H1 (cell line): ENCODE results near the gene KRT7. TPM values are rescaled to one million over a fixed set of nuclear protein-coding genes. Genes with fewer than 3 reads are reported as not detected.

ENCODE experiments used
- CTCF ChIA-PET: fragments of 300-600 bp; sonication (Branson Sonifier 250); formaldehyde crosslinking; loops from one replicate; lab custom pipeline; 2021; ENCODE audit not compliant: partially characterized antibody; lab: Charles Lee
- POLR2A ChIA-PET: fragments of 300-600 bp; sonication (Branson Sonifier 250); formaldehyde crosslinking; loops from one replicate; lab custom pipeline; 2021; ENCODE audit warnings: inconsistent platforms; ENCODE audit not compliant: partially characterized antibody; lab: Charles Lee
- DNase-seq, 2 experiments: peaks; one replicate each; pipeline versions ENCODE4 v3.0.0 to v3.0.0-alpha.2; 2010 to 2022; ENCODE audit warnings: low spot score in 2 of 2, low read depth in 1 of 2, mixed read lengths in 1 of 2
- FAIRE-seq: peaks from 2 replicates; lab custom pipeline; 2011; peaks lifted over from hg19 to GRCh38; lab: Jason Lieb, UNC
- H2AFZ ChIP-seq: 2 replicates; pipeline ENCODE4 v1.8.1; 2012; ENCODE audit warnings: low read length, inconsistent platforms
- H2AK5ac ChIP-seq: 2 replicates; pipeline ENCODE4 v1.6.1; 2013; ENCODE audit warnings: low read depth, low read length
- H2BK120ac ChIP-seq: replicated peaks from 2 replicates; pipeline ENCODE3; 2013; ENCODE audit warnings: low read depth, low read length, inconsistent platforms
- H2BK12ac ChIP-seq: 2 replicates; pipeline ENCODE4 v1.6.1; 2013; ENCODE audit warnings: low read depth, low read length
- H2BK15ac ChIP-seq: 2 replicates; pipeline ENCODE4 v1.6.1; 2013; ENCODE audit warnings: low read length
- H2BK20ac ChIP-seq: 2 replicates; pipeline ENCODE4 v1.6.1; 2013; ENCODE audit warnings: low read length
- H2BK5ac ChIP-seq: 2 replicates; pipeline ENCODE4 v1.6.1; 2013; ENCODE audit warnings: low read depth, low read length
- H3K14ac ChIP-seq: 2 replicates; pipeline ENCODE4 v1.6.1; 2013; ENCODE audit warnings: inconsistent platforms; ENCODE audit not compliant: insufficient read length
- H3K18ac ChIP-seq: 2 replicates; pipeline ENCODE4 v1.6.1; 2013; ENCODE audit warnings: low read length; ENCODE audit errors: extremely low read depth
- H3K23ac ChIP-seq: 2 replicates; pipeline ENCODE4 v1.6.1; 2013; ENCODE audit warnings: inconsistent platforms; ENCODE audit not compliant: insufficient read length
- H3K23me2 ChIP-seq: 2 replicates; pipeline ENCODE4 v1.6.1; 2013; ENCODE audit warnings: low read depth, low read length
- H3K27ac ChIP-seq: 2 replicates; pipeline ENCODE4 v1.6.1; 2011; ENCODE audit warnings: low read depth, low read length, inconsistent platforms
- H3K27me3 ChIP-seq, 4 experiments: replicated peaks in 1 of 4; 1 replicate in 1 of 4; 2 replicates in 3 of 4; pipeline versions ENCODE4 v1.6.1 to v1.8.1; 2011 to 2013; ENCODE audit warnings: low read length in 3 of 4, mild to moderate bottlenecking in 3 of 4, inconsistent platforms in 2 of 4, mixed read lengths in 2 of 4, moderate library complexity in 1 of 4; ENCODE audit not compliant: control insufficient read depth in 3 of 4, insufficient read depth in 3 of 4; ENCODE audit errors: extremely low read depth in 1 of 4
- H3K36me3 ChIP-seq, 4 experiments: 2 replicates each; pipeline versions ENCODE4 v1.6.1 to v1.8.1; 2011 to 2013; ENCODE audit warnings: mild to moderate bottlenecking in 4 of 4, low read length in 3 of 4, moderate library complexity in 2 of 4, control low read depth in 1 of 4, inconsistent platforms in 1 of 4; ENCODE audit not compliant: insufficient read depth in 4 of 4, control insufficient read depth in 2 of 4
- H3K4ac ChIP-seq: replicated peaks from 2 replicates; pipeline ENCODE3; 2013; ENCODE audit warnings: low read length, low read depth, mixed read lengths, inconsistent platforms; ENCODE audit not compliant: insufficient read length
- H3K4me1 ChIP-seq, 4 experiments: replicated peaks in 1 of 4; 1 replicate in 1 of 4; 2 replicates in 3 of 4; pipeline versions ENCODE4 v1.6.1 to v1.8.1; 2011 to 2013; ENCODE audit warnings: low read length in 3 of 4, inconsistent platforms in 2 of 4, mixed read lengths in 1 of 4; ENCODE audit not compliant: insufficient read depth in 4 of 4, control insufficient read depth in 3 of 4
- H3K4me2 ChIP-seq, 2 experiments: 2 replicates each; pipeline versions ENCODE4 v1.6.1 to v1.8.1; 2011 to 2013; ENCODE audit warnings: low read depth in 2 of 2, low read length in 2 of 2, control low read depth in 1 of 2, inconsistent platforms in 1 of 2, mild to moderate bottlenecking in 1 of 2; ENCODE audit not compliant: insufficient read depth in 1 of 2
- H3K4me3 ChIP-seq, 4 experiments: fragments of 200-600, 300-600 bp in 1 of 4; sonication (generic), shearing (Covaris generic), sonication (Bioruptor Twin) in 1 of 4; 2 replicates each; pipeline versions ENCODE4 v1.5.1 to v1.8.1; 2011 to 2016; ENCODE audit warnings: low read length in 4 of 4, low read depth in 3 of 4, control low read depth in 2 of 4, inconsistent platforms in 2 of 4, mild to moderate bottlenecking in 2 of 4, mixed read lengths in 1 of 4, moderate library complexity in 1 of 4; ENCODE audit not compliant: insufficient read depth in 2 of 4; ENCODE audit errors: extremely low read depth in 1 of 4
- H3K56ac ChIP-seq: replicated peaks from 2 replicates; pipeline ENCODE3; 2013; ENCODE audit warnings: low read depth, mild to moderate bottlenecking, mixed read lengths, low read length, inconsistent platforms; ENCODE audit not compliant: insufficient read length
- H3K79me1 ChIP-seq: 2 replicates; pipeline ENCODE4 v1.6.1; 2013; ENCODE audit warnings: low read depth, low read length, control low read depth
- H3K79me2 ChIP-seq, 2 experiments: 2 replicates each; pipeline versions ENCODE4 v1.6.1 to v1.8.1; 2012 to 2013; ENCODE audit warnings: low read length in 2 of 2, mild to moderate bottlenecking in 2 of 2, inconsistent platforms in 1 of 2; ENCODE audit not compliant: insufficient read depth in 2 of 2, control insufficient read depth in 1 of 2
- H3K9ac ChIP-seq, 4 experiments: replicated peaks in 1 of 4; 1 replicate in 1 of 4; 2 replicates in 3 of 4; pipeline versions ENCODE4 v1.6.1 to v1.8.1; 2011 to 2013; ENCODE audit warnings: low read depth in 3 of 4, low read length in 3 of 4, control low read depth in 2 of 4, mild to moderate bottlenecking in 2 of 4, moderate library complexity in 2 of 4, inconsistent platforms in 1 of 4; ENCODE audit errors: extremely low read depth in 1 of 4
- H3K9me3 ChIP-seq, 2 experiments: 2 replicates each; pipeline versions ENCODE4 v1.6.1 to v1.8.1; 2012 to 2013; ENCODE audit warnings: mild to moderate bottlenecking in 2 of 2, moderate library complexity in 2 of 2, control low read depth in 1 of 2, inconsistent platforms in 1 of 2, low read depth in 1 of 2, low read length in 1 of 2, mixed read lengths in 1 of 2; ENCODE audit not compliant: insufficient read depth in 2 of 2
- H4K20me1 ChIP-seq, 2 experiments: replicated peaks in 1 of 2; 2 replicates each; pipeline versions ENCODE3 to v1.8.1; 2011 to 2013; ENCODE audit warnings: inconsistent platforms in 2 of 2, low read length in 2 of 2, mild to moderate bottlenecking in 1 of 2; ENCODE audit not compliant: insufficient read depth in 2 of 2, control insufficient read depth in 1 of 2
- H4K5ac ChIP-seq: 2 replicates; pipeline ENCODE4 v1.6.1; 2013; ENCODE audit warnings: low read length, low read depth, mixed read lengths, inconsistent platforms; ENCODE audit not compliant: insufficient read length
- H4K8ac ChIP-seq: 2 replicates; pipeline ENCODE4 v1.8.0; 2013; ENCODE audit warnings: mild to moderate bottlenecking, moderate library complexity, low read length, inconsistent platforms; ENCODE audit not compliant: insufficient read depth; ENCODE audit errors: extremely low read depth
- H4K91ac ChIP-seq: replicated peaks from 2 replicates; pipeline ENCODE3; 2013; ENCODE audit warnings: low read length, mixed read lengths, inconsistent platforms; ENCODE audit not compliant: insufficient read length
- CHD2 ChIP-seq: IDR thresholded peaks from 2 replicates; pipeline ENCODE4 v1.6.1; 2012; ENCODE audit warnings: low read length, improper control_type of control experiment
- EP300 ChIP-seq, 2 experiments: IDR thresholded peaks; 1 replicate in 1 of 2; 2 replicates in 1 of 2; pipeline ENCODE4 v1.6.1; 2011 to 2012; ENCODE audit warnings: low read depth in 2 of 2, low read length in 2 of 2, mild to moderate bottlenecking in 2 of 2, borderline replicate concordance in 1 of 2, inconsistent platforms in 1 of 2, moderate library complexity in 1 of 2
- FOSL1 ChIP-seq: IDR thresholded peaks from 2 replicates; pipeline ENCODE4 v1.6.1; 2011; ENCODE audit warnings: mild to moderate bottlenecking, low read depth, low read length, moderate library complexity; ENCODE audit not compliant: insufficient read depth
- KDM4A ChIP-seq: IDR thresholded peaks from one replicate; pipeline ENCODE4 v1.7.1; 2012; ENCODE audit warnings: low read depth, mild to moderate bottlenecking, moderate library complexity, low read length, inconsistent platforms; ENCODE audit not compliant: severe bottlenecking
- NANOG ChIP-seq: IDR thresholded peaks from 2 replicates; pipeline ENCODE4 v1.6.1; 2011; ENCODE audit warnings: low read length, low read depth, mild to moderate bottlenecking, inconsistent platforms; ENCODE audit not compliant: insufficient read depth, poor library complexity, severe bottlenecking
- PHF8 ChIP-seq: fragments of 200-600 bp; sonication (generic); conservative IDR thresholded peaks from 2 replicates; pipeline ENCODE4 v1.7.1; 2012; ENCODE audit warnings: low read depth, mild to moderate bottlenecking, inconsistent platforms, low read length, moderate library complexity
- RAD21 ChIP-seq, 2 experiments: IDR thresholded peaks in 1 of 2; conservative IDR thresholded peaks in 1 of 2; 2 replicates each; pipeline ENCODE4 v1.6.1; 2011; ENCODE audit warnings: low read depth in 2 of 2, low read length in 2 of 2, improper control_type of control experiment in 1 of 2, inconsistent platforms in 1 of 2, mild to moderate bottlenecking in 1 of 2, moderate library complexity in 1 of 2
- SIX5 ChIP-seq: IDR thresholded peaks from 2 replicates; pipeline ENCODE4 v1.6.1; 2011; ENCODE audit warnings: mild to moderate bottlenecking, low read depth, low read length
- SP2 ChIP-seq: IDR thresholded peaks from 2 replicates; pipeline ENCODE4 v1.6.1; 2012; ENCODE audit warnings: mild to moderate bottlenecking, low read length, inconsistent platforms
- TBP ChIP-seq: IDR thresholded peaks from 2 replicates; pipeline ENCODE4 v1.6.1; 2011; ENCODE audit warnings: low read depth, low read length, improper control_type of control experiment
- TEAD4 ChIP-seq: IDR thresholded peaks from 2 replicates; pipeline ENCODE4 v1.6.1; 2012; ENCODE audit warnings: low read depth, low read length, inconsistent platforms, mixed read lengths
- ZNF274 ChIP-seq: IDR thresholded peaks from 2 replicates; pipeline ENCODE4 v1.7.0; 2012; ENCODE audit warnings: low read length, borderline replicate concordance; ENCODE audit errors: extremely low read depth
- WGBS, 2 experiments: shearing (Covaris generic) in 1 of 2; methylation state at CpG; one replicate each; pipeline versions ENCODE4 v1.1.6 to v1.1.7; 2013 to 2015; ENCODE audit warnings: low lambda C conversion rate in 2 of 2, mixed read lengths in 2 of 2, inconsistent platforms in 1 of 2, low coverage in 1 of 2, missing lambda C conversion rate in 1 of 2; ENCODE audit not compliant: insufficient replicate concordance in 2 of 2, insufficient coverage in 1 of 2, insufficient read length in 1 of 2; ENCODE audit errors: extremely low coverage in 1 of 2, missing lambda C conversion rate in 1 of 2; 5-methylcytosine and 5-hydroxymethylcytosine counted together
- polyA plus RNA-seq, 7 experiments: library from polyadenylated mRNA; depleted of rRNA in 3 of 7; stranded (reverse) in 5 of 7; unstranded in 2 of 7; fragments of >200 nt in 5 of 7; fragments of 200-250 nt in 2 of 7; gene quantifications; 1 replicate in 5 of 7; 2 replicates in 1 of 7; 4 replicates in 1 of 7; pipeline versions ENCODE4 v1.2.1 to v1.2.3, GENCODE V29; 2011 to 2013; ENCODE audit warnings: missing spikeins in 2 of 7, mixed read lengths in 2 of 7
- total RNA-seq: library from RNA; stranded (reverse); fragmentation: NEBNext Ultra II Directional; extraction: Animal tissue kit (Norgen Biotek cat#: 25700); gene quantifications from 2 replicates; pipeline ENCODE4 v1.2.1, GENCODE V29; 2021

The KRT7 gene
- total and polyA plus RNA-seq, 2 of the 8 experiments (the other 6 are each of a cell fraction or from before 2014, with no cell fraction given), result 13.2 to 19.0 TPM

GRCh38 chr12:52210186-52210924 is 22.7 kb upstream of the KRT7 start:
- Histone ChIP-seq H3K23ac (no peak overlapping the region), H2BK120ac (no peak overlapping the region), H2BK5ac (no peak overlapping the region), H2AFZ (no peak overlapping the region), H3K27ac (no peak overlapping the region), H3K9me3 (no peaks in the 10 kb centered on the region), H2BK12ac (no peak overlapping the region), H3K4ac (no peak overlapping the region), H3K79me2 (no peaks in the 10 kb centered on the region), H4K91ac (no peak overlapping the region), H3K56ac (no peak overlapping the region), H4K8ac (no peak overlapping the region), H3K4me3 (no peak overlapping the region), H3K14ac (peak overlapping the region; percentile 17), H4K20me1 (peaks cover 0 to 1% of the 10 kb centered on the region in 2 experiments), H2BK15ac (no peak overlapping the region), H3K4me2 (no peak overlapping the region), H2BK20ac (no peak overlapping the region), H3K79me1 (no peaks in the 10 kb centered on the region), H3K18ac (no peak overlapping the region), H2AK5ac (no peak overlapping the region), H3K23me2 (no peaks in the 10 kb centered on the region), H3K9ac (no peak overlapping the region), H3K36me3 (no peaks in the 10 kb centered on the region), H4K5ac (no peak overlapping the region), H3K27me3 (no peaks in the 10 kb centered on the region), H3K4me1 (peaks cover 0 to 2% (median under 1%) of the 10 kb centered on the region in 4 experiments; a peak in 3 of 7 replicates)
- no peak for DNase-seq
- WGBS, 2 experiments, result 89% methylated on average over 7 of the region's 7 CpGs; no CpG with 5 or more reads in 1 of the 2 experiments
- ChIA-PET POLR2A (no interaction called here), CTCF (interaction anchor here (0.7 to 13.2 kb wide), 14 partner anchors 11 to 169 kb away, joined by 3 to 146 read pairs (median 4); partner anchors contain the start of gene KRT86)
- no peak for FAIRE-seq
- TF ChIP-seq SIX5, result no peak
- TF ChIP-seq KDM4A, result no peak
- no peak for TF ChIP-seq FOSL1
- no peak for TF ChIP-seq NANOG
- no peak for TF ChIP-seq TBP
- TF ChIP-seq RAD21 (IDR thresholded peaks at IDR 0.05 in 1 of 2, conservative IDR thresholded peaks at IDR 0.05 in 1 of 2; ENCODE audit: low read depth in 2 of 2, low read length in 2 of 2), result no peak
- no peak for TF ChIP-seq EP300 (IDR thresholded peaks at IDR 0.05; ENCODE audit: borderline replicate concordance in 1 of 2, low read depth in 2 of 2, low read length in 2 of 2)
- no peak for TF ChIP-seq SP2
- no peak for TF ChIP-seq TEAD4
- no peak for TF ChIP-seq PHF8
- no peak for TF ChIP-seq CHD2
- TF ChIP-seq ZNF274, result no peak
